GM21423 (cell line): ENCODE data around the gene IER3.
A peak's percentile ranks its signal among the peaks of the same experiment; 100 is the strongest.
"Not testable (repeated sequence)": the region's sequence is repeated elsewhere in the genome, so short reads cannot be mapped to it uniquely, and the experiment has no call there.

Source experiments
- ATAC-seq: cut with Tn5 transposase; IDR thresholded peaks from one replicate; pipeline ENCODE4 v1.9.1; 2021; ENCODE audit warnings: mild to moderate bottlenecking, moderate library complexity; ENCODE audit not compliant: unreplicated experiment

Gene IER3

GRCh38 chr6:30769088-30769852, 24.9 kb upstream of the IER3 start:
- no peak for ATAC-seq

GRCh38 chr6:30768634-30769087, 24.3 kb upstream of the IER3 start:
- ATAC-seq, result no peak

- ATAC-seq, result no peak
Measured at GRCh38 chr6:30767944-30768301, 23.6 kb upstream of the IER3 start.

- ATAC-seq, result peak; percentile 61
Measured at GRCh38 chr6:30767158-30767943, 23.0 kb upstream of the IER3 start.

DNA sequence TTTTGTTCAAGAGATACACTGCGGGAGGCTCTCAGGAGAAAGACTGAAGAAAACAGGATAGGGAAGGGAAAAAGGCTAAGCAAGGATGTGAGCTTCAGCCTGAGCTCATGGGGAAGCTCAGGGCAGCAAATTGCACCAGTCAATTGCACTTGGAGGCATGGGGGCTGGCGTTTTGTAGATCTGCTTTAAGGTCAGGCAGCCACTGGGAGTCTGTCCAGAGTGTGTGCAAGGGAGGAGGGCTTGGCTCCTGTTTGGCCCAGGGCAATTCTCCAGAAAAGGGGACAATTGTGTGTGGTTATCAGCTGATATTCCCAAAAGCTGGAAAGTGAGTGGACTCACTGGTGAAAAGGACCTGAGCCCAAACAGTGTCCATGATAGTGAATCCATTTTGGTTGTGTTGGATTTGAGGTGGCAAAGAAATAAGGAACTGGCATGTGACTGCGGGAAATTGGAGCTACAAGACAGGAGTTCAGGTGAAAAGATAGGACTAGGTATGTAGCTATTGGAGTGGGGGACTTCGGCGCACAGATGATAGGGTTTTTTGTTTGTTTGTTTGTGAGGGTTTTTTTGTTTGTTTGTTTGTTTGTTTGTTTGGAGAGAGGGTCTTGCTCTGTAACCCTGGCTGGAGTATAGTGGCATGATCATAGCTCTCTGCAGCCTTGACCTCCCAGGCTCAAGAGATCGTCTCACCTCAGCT, 22.3 kb upstream of the IER3 start:
- ATAC-seq, result no peak

GRCh38 chr6:30765495-30765894, 21.1 kb upstream of the IER3 start:
- not testable (repeated sequence) for ATAC-seq

DNA sequence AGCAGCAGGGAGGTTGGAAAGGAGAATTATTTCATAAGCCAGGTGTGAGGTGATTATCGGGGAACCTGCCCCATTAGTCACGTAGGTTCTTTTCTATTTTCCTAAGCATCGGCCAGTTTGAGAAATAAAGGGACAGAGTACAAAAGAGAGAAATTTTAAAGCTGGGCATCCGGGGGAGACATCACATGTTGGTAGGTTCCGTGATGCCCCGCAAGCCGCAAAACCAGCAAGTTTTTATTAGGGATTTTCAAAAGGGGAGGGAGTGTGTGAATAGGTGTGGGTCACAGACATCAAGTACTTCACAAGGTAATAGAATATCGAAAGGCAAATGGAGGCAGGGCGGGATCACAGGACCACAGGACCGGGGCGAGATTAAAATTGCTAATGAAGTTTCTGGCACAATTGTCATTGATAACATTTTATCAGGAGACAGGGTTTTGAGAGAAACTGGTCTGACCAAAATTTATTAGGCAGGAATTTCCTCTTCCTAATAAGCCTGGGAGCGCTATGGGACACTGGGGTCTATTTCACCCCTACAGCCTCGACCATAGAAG, 20.2 kb upstream of the IER3 start:
- ATAC-seq, result not testable (repeated sequence)

GRCh38 chr6:30763618-30764489, 19.5 kb upstream of the IER3 start:
- ATAC-seq, result no peak

- no peak for ATAC-seq
Measured at GRCh38 chr6:30763155-30763617, 18.8 kb upstream of the IER3 start.

DNA sequence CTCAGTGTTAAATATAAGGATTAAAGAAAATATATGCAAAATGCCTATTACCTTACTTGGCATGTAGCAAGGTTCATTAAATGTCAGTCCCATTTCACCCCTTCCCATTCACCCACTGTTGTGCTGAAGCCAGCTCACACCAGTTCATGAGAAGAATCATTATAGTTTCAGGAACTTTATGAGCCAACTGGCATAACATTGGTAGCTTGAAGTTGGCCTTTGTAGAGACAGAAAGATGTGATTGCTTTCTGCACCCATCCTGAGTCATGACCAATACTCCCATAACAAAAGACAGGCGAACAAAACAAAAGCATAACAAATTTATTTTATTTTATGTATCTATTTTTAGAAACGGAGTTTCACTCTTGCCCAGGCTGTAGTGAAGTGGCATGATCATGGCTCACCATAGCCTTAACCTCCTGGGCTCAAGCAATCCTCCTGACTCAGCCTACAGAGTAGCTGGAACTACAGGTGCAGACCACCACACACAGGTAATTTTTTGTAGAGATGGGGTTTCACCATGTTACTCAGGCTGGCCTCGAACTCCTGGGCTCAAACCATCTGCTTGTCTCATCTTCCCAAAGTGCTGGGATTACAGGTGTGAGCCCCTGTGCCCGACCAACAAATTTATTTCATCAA, 17.6 kb upstream of the IER3 start:
- no peak for ATAC-seq

- ATAC-seq, result no peak
Measured at GRCh38 chr6:30760549-30760948, 16.2 kb upstream of the IER3 start.

DNA sequence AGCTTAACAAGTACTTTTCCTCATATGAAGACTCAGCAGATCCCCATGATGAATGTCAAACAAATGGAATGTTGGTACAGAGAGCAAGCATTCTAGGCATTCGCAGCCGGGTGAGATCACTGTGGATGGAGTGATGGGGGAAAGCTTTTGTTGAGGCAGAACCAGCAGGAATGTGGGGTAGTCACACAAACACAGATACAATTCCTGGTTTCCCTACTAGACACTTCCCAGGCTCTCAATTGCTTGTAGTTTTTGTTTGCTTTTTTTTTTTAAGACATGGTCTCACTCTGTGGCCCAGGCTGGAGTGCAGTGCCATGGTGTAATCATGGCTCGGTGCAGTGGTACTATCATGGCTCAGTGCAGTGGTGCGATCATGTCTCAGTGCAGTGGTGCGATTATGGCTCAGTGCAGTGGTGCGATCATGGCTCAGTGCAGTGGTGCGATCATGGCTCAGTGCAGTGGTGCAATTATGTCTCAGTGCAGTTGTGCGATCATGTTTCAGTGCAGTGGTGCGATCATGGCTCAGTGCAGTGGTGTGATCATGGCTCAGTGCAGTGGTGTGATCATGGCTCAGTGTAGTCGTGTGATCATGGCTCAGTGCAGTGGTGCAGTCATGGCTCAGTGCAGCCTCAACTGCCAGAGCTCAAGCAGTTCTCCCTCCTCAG, 15.4 kb upstream of the IER3 start:
- no peak for ATAC-seq

DNA sequence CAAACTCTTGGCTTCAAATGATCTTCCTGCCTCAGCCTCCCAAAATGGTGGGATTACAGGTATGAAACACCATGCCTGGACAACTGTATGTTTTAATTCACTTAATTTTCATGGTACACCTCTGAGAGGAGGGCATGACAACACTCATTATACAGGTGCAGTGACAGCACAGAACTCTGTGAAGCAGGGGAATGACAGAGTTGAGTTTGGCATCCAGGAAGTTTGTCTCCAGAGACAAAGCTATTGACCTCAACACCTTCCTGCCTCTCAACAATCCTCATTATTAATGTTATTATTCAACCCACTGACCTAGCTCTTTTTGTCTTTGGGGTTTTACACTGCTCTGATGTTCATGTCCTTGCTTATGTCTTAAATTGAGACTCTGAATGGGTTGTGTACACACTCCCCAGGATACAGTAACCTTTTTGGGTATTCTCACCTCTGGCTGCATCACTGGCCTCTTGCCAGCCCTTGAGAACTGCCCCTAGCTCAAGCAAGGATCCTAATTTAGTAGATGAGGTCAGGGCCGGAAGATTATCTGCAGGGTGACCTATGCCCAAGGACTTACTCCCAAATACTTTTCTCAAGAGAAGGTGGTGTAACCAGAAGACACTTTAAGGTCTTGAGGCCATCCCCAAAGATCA, 13.0 kb upstream of the IER3 start:
- no peak for ATAC-seq

- ATAC-seq, result not testable (repeated sequence)
Measured at GRCh38 chr6:30756405-30757003, 12.2 kb upstream of the IER3 start.

- ATAC-seq, result no peak
Measured at GRCh38 chr6:30754631-30755030, 10.3 kb upstream of the IER3 start.

DNA sequence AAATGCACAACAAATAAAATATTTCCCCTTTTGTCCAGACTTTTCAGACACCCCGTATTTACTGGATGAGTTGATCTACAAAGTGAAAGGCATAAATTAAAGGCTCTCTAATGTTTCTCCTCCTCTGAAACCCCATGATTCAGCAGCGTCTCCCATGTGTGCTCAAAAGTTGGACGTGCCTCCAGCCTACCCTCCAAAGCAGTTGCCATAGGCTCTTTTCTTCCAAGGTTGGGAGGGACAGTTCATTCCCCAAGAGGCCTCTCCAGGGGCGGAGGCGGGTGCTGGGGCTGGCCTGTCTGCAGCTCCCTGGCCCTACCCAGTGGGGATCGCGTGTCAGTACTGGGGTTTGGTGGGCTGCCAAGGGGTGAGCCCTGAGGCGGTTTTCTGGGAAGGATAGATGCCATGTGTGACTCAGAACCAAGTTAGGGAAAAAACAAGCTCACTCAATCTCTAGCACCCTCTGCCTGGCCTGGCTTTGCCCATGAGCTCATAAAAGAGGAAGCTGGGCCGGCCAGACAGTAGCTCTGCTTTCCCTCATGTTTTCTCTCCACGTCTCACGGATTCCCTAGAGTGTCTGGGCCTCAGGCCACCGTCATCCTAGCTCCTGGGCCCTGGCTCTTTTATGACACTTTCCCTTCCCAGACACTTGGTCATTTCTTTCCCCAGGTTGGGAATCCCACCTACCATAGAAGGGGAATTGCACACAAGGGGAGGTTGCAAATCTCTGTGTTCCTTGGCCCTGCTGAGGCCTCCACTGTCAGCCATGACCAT, 8.0 kb upstream of the IER3 start:
- no peak for ATAC-seq

DNA sequence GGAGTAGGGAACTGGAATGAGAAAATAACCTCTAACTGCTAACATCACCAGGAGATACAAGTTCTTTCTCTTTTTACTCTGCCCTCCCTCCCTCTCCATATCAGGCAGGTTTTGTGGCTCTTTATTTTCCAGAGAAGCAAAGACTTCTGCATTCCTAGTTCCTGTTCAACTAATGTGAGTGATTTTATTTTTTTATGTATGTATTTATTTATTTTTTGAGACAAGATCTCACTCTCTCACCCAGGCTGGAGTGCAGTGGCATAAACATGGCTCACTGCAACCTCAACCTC, 6.0 kb upstream of the IER3 start:
- ATAC-seq, result no peak
